BLaER1 (cell line): ENCODE data around the gene NFYC.

Experiments
- H3K27ac ChIP-seq: shearing (Covaris generic); formaldehyde crosslinking; 2 replicates; pipeline ENCODE4 v1.8.1; 2022
- H3K27me3 ChIP-seq: shearing (Covaris generic); formaldehyde crosslinking; 2 replicates; pipeline ENCODE4 v1.8.1; 2022
- H3K36me3 ChIP-seq: shearing (Covaris generic); formaldehyde crosslinking; 2 replicates; pipeline ENCODE4 v1.8.1; 2022
- H3K4me1 ChIP-seq: shearing (Covaris generic); formaldehyde crosslinking; 2 replicates; pipeline ENCODE4 v1.8.1; 2022
- H3K4me2 ChIP-seq: shearing (Covaris generic); formaldehyde crosslinking; 2 replicates; pipeline ENCODE4 v1.8.1; 2022
- H3K4me3 ChIP-seq: shearing (Covaris generic); formaldehyde crosslinking; 2 replicates; pipeline ENCODE4 v1.8.1; 2022
- H3K9ac ChIP-seq: shearing (Covaris generic); formaldehyde crosslinking; 2 replicates; pipeline ENCODE4 v1.8.1; 2022
- H3K9me3 ChIP-seq: shearing (Covaris generic); formaldehyde crosslinking; 2 replicates; pipeline ENCODE4 v1.8.1; 2022
- H4K20me1 ChIP-seq: shearing (Covaris generic); formaldehyde crosslinking; 2 replicates; pipeline ENCODE4 v1.8.1; 2022
- Cebpa-rat ChIP-seq: shearing (Covaris generic); IDR thresholded peaks from 2 replicates; pipeline ENCODE4 v1.8.1; 2022

Gene NFYC

GRCh38 chr1:40703316-40703715 is 11.8 kb downstream of the NFYC start:
- peaks cover 18% of the 10 kb centered on the region for H3K36me3 ChIP-seq
- no peak overlapping the region for H3K27ac ChIP-seq
- peaks cover 40% of the 10 kb centered on the region for H4K20me1 ChIP-seq
- no peak overlapping the region for H3K9ac ChIP-seq
- no peaks in the 10 kb centered on the region for H3K27me3 ChIP-seq
- H3K4me3 ChIP-seq, result no peak overlapping the region
- H3K4me2 ChIP-seq, result no peak overlapping the region
- no peak for TF ChIP-seq Cebpa-rat
- H3K9me3 ChIP-seq, result peaks cover 22% of the 10 kb centered on the region
- H3K4me1 ChIP-seq, result peaks cover 36% of the 10 kb centered on the region

GRCh38 chr1:40704817-40705733 is 13.6 kb downstream of the NFYC start:
- Histone ChIP-seq H3K9me3 (peaks cover 22% of the 10 kb centered on the region), H3K27me3 (no peaks in the 10 kb centered on the region), H3K4me3 (no peak overlapping the region), H3K4me2 (no peak overlapping the region), H3K27ac (no peak overlapping the region), H3K4me1 (peaks cover 40% of the 10 kb centered on the region), H3K36me3 (peaks cover 16% of the 10 kb centered on the region), H4K20me1 (peaks cover 27% of the 10 kb centered on the region), H3K9ac (no peak overlapping the region)
- no peak for TF ChIP-seq Cebpa-rat

- Histone ChIP-seq H4K20me1 (peaks cover 23% of the 10 kb centered on the region), H3K9me3 (peaks cover 22% of the 10 kb centered on the region), H3K27me3 (no peaks in the 10 kb centered on the region)
Observed at GRCh38 chr1:40706626-40707025, 15.1 kb downstream of the NFYC start.

GRCh38 chr1:40708750-40709099 is 17.2 kb downstream of the NFYC start:
- Histone ChIP-seq H3K9ac (no peak overlapping the region; the same call in 1 of the 2 replicates), H3K4me3 (peak overlapping the region; percentile 61), H3K27ac (no peak overlapping the region), H3K27me3 (no peaks in the 10 kb centered on the region), H3K9me3 (peaks cover 22% of the 10 kb centered on the region), H3K4me1 (peaks cover 57% of the 10 kb centered on the region), H3K4me2 (peak overlapping the region; percentile 71), H4K20me1 (peaks cover 15% of the 10 kb centered on the region), H3K36me3 (peaks cover 16% of the 10 kb centered on the region; the same call in 1 of the 2 replicates)
- no peak for TF ChIP-seq Cebpa-rat

More at GRCh38 chr1:40706626-40707025, 15.1 kb downstream of the NFYC start:
- Histone ChIP-seq H3K4me2 (no peak overlapping the region), H3K4me1 (peaks cover 44% of the 10 kb centered on the region), H3K36me3 (peaks cover 16% of the 10 kb centered on the region; the same call in 1 of the 2 replicates), H3K27ac (no peak overlapping the region), H3K9ac (no peak overlapping the region), H3K4me3 (no peak overlapping the region)
- TF ChIP-seq Cebpa-rat, result no peak

GRCh38 chr1:40709100-40709801 is 17.7 kb downstream of the NFYC start:
- peaks cover 59% of the 10 kb centered on the region for H3K4me1 ChIP-seq

GRCh38 chr1:40709802-40710278 is 18.3 kb downstream of the NFYC start:
- Histone ChIP-seq H4K20me1 (peaks cover 15% of the 10 kb centered on the region), H3K9me3 (peaks cover 22% of the 10 kb centered on the region), H3K27ac (peak overlapping the region; percentile 55; the same call in 1 of the 2 replicates), H3K36me3 (peaks cover 16% of the 10 kb centered on the region; the same call in 1 of the 2 replicates), H3K4me2 (peak overlapping the region; percentile 71), H3K9ac (peak overlapping the region; percentile 69; the same call in 1 of the 2 replicates), H3K4me3 (peak overlapping the region; percentile 61), H3K27me3 (no peaks in the 10 kb centered on the region), H3K4me1 (peaks cover 59% of the 10 kb centered on the region)
- TF ChIP-seq Cebpa-rat, result no peak

More at GRCh38 chr1:40709100-40709801, 17.7 kb downstream of the NFYC start:
- TF ChIP-seq Cebpa-rat, result no peak
- peaks cover 15% of the 10 kb centered on the region for H4K20me1 ChIP-seq
- no peaks in the 10 kb centered on the region for H3K27me3 ChIP-seq
- H3K27ac ChIP-seq, result peak overlapping the region; percentile 55
- H3K4me2 ChIP-seq, result peak overlapping the region; percentile 71
- H3K9me3 ChIP-seq, result peaks cover 22% of the 10 kb centered on the region
- H3K4me3 ChIP-seq, result peak overlapping the region; percentile 61
- peaks cover 16% of the 10 kb centered on the region; the same call in 1 of the 2 replicates for H3K36me3 ChIP-seq
- peak overlapping the region; percentile 69 for H3K9ac ChIP-seq

- H3K4me1 ChIP-seq, result peaks cover 59% of the 10 kb centered on the region
- no peak for TF ChIP-seq Cebpa-rat
- peaks cover 15% of the 10 kb centered on the region; the same call in 1 of the 2 replicates for H4K20me1 ChIP-seq
- H3K4me2 ChIP-seq, result peak overlapping the region; percentile 71
- H3K27me3 ChIP-seq, result no peaks in the 10 kb centered on the region
- H3K36me3 ChIP-seq, result peaks cover 20% of the 10 kb centered on the region; the same call in 1 of the 2 replicates
- no peak overlapping the region for H3K4me3 ChIP-seq
- no peak overlapping the region for H3K9ac ChIP-seq
- H3K27ac ChIP-seq, result no peak overlapping the region
- H3K9me3 ChIP-seq, result peaks cover 19% of the 10 kb centered on the region
Observed at GRCh38 chr1:40710581-40711315, 19.2 kb downstream of the NFYC start.

- Histone ChIP-seq H3K4me2 (peak overlapping the region; percentile 71), H3K4me3 (no peak overlapping the region), H3K9ac (0 out of 2 replicates have a peak overlapping the region, but pooled peaks have one; percentile 17), H3K36me3 (peaks cover 10% of the 10 kb centered on the region; the same call in 1 of the 2 replicates), H3K9me3 (peaks cover 9% of the 10 kb centered on the region), H3K27ac (peak overlapping the region; percentile 25; the same call in 1 of the 2 replicates), H4K20me1 (peaks cover 25% of the 10 kb centered on the region; the same call in 1 of the 2 replicates), H3K27me3 (no peaks in the 10 kb centered on the region), H3K4me1 (peaks cover 59% of the 10 kb centered on the region)
- no peak for TF ChIP-seq Cebpa-rat
Observed at GRCh38 chr1:40711465-40712404, 20.2 kb downstream of the NFYC start.
